ENCODE measurements around the gene SQOR.

GRCh38 chr15:45728641-45729040 lies 93.8 kb downstream of the SQOR start:
- TF ChIP-seq MAX (IDR thresholded peaks at IDR 0.05) (no peak), RAD21 (IDR thresholded peaks at IDR 0.05; ENCODE audit: low read depth) (no peak), YY1 (IDR thresholded peaks at IDR 0.05; ENCODE audit: low read depth) (no peak)

Data from Ishikawa (cell line).